Measurements from ENCODE around the gene ANKRD10. TPM values are rescaled to one million over a fixed set of nuclear protein-coding genes. Genes with fewer than 3 reads are reported as not detected.

Gene ANKRD10
- total RNA-seq, 1 experiment from 2014 or later, result 35.9 TPM

DNA sequence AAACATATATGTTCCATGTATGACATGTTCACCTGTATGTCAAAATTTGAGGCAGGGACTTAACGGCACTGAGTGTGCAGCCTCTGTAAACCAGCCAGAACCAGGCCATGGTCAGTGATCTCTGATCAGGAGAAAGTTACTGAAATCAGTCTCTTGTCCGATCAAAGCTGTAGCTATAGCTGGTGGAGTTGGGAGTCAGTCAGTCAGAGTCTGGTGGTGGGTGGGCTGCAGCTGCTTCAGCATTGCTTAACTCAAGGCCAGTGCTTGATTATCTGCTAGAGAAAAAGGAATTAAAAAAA, 78.3 kb downstream of the ANKRD10 start:
- no peak overlapping the region for H3K4me3 ChIP-seq
- H3K36me3 ChIP-seq, result no peaks in the 10 kb centered on the region
- DNase-seq, result no peak
- no peaks in the 10 kb centered on the region for H3K27me3 ChIP-seq
- no peaks in the 10 kb centered on the region for H3K9me3 ChIP-seq

DNA sequence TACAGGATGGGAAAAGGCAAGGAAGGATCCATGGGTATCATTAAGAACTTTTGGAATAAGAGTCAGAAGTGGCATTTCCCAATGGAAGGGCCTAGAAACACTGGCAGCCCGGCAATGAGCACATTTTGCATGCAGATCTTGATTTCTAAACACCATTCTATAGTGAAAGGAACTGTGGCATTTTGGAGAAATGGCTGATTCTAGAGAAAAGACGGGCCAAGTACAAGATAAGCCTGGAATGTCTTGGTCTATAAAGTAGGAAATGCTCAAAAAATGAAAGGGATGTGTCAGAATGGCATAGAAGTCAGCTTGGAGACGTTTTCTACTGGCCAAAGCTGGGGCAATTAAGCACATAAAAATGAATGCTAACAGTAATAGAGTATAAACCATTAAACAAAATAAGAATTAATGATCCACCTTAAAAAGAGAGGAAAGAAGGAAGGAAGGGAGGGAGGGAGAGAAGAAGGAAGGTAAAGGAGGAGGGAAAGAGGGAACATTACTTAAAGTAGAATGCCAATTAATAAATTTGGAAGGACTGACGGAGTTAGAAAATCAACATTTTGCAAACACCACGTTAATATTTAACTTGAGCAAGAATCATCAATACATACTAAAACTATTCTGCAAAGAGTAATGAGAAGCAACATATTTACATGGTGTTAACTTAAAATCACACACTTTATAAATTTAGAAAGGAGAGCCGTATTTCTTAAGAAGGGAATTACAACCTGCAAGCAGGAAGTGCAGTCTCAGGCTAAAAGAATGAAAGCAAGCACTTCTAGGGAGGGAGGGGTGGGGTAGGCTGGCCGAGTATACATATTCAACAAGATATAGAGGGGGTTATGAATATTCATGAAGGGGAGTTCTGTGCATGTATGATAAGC, 78.9 kb downstream of the ANKRD10 start:
- H3K4me3 ChIP-seq, result no peak overlapping the region
- no peaks in the 10 kb centered on the region for H3K9me3 ChIP-seq
- DNase-seq, result no peak
- H3K27me3 ChIP-seq, result no peaks in the 10 kb centered on the region
- no peaks in the 10 kb centered on the region for H3K36me3 ChIP-seq

DNA sequence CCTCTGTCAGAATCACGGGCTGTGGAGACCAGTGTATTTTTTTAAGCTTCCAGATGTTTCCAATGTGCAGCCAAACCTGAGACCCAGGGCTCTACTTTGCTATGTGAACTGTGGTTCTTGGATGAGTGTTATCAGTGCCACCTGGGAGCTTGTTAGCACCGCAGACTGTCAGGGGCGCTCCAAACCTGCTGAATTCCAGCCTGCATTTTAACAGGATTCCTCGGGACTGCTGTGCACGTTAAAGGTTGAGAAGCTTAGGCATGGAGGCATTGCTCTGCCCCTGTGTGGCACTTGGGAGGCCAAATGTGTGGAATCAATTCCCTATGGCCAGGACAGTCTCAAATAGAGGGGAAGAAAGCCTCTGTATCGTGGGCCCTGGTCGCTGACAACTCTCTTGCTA, 80.3 kb downstream of the ANKRD10 start:
- Histone ChIP-seq H3K27me3 (no peaks in the 10 kb centered on the region), H3K9me3 (no peaks in the 10 kb centered on the region), H3K4me3 (no peak overlapping the region), H3K36me3 (no peaks in the 10 kb centered on the region)
- no peak for DNase-seq

DNA sequence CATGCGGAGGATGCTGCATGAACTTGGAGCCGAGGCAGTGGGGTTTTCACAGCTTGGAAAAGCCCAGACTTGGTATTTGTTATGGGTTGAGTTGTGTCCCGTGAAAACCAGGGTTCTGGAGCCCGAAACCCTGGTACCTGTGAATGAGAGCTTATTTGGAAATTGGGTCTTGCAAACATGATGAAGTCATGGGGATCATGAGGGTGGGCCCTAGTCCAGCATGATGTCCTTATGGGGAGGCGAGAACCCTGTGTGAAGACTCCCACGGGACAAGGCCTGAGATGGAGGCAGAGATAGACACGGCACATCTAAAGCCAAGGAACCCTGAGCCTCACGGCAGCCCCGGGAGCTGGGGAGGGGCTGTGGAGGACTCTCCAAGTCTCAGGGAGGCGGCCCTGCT, 82.3 kb downstream of the ANKRD10 start:
- Histone ChIP-seq H3K36me3 (no peaks in the 10 kb centered on the region), H3K27me3 (no peaks in the 10 kb centered on the region)

DNA sequence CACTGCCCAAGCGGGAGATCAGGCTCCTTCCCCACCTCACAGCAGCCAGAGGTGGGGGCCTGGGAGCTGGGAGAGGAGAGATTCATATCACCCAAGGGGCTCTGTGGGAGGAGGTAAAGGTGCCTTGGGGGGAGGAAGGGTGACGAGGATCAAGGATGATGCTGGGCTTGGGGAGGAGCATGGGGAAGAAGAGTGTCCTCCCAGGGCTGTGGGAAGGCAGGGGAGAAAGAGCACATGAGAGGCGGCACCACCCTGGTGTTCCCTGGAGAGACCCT, 82.7 kb downstream of the ANKRD10 start:
- Histone ChIP-seq H3K27me3 (no peaks in the 10 kb centered on the region), H3K9me3 (peaks cover 5% of the 10 kb centered on the region; the same call in 1 of the 2 replicates)
- no peak for DNase-seq

More for the DNA sequence above, 82.3 kb downstream of the ANKRD10 start:
- Histone ChIP-seq H3K9me3 (peaks cover 5% of the 10 kb centered on the region; the same call in 1 of the 2 replicates), H3K4me3 (no peak overlapping the region)
- DNase-seq, result no peak

DNA sequence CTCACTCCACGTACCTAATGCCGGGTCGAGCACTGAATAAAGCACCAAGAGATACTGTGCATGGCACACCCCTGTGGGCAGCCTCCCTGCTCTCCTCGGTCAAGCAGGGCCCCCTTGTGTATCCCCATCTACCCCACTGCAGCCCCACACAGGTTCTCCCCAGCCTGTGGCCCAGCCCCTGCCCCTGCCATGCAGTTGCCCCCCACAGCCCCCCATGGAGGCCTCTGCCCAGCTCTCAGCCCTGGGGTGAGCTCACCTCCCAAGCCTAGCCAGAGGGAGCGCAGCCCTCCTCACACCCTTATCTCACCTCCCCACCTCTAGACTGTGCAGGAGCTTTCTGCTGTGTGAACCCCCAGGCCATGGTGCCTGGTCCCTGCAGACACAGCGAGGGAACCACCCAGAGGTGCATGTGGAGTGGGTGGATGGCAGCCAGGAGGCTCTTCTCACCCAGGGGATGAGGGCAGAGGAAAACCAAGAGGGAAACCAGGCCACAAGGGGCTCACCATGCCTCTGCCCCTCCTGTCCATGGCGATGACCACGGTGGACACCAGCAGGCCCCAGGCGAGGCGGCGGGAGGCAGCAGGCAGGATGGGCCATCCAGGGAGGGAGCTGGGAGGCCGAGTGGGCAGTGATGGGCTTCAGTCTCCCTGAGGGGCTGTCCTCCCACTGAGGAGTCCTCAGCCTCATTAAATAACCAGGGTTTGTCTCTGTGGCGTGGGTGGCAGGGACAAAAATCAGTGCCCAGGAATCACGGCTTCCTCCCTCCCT, 83.2 kb downstream of the ANKRD10 start:
- no peak overlapping the region for H3K4me3 ChIP-seq
- DNase-seq, result no peak

More for the DNA sequence above, 82.7 kb downstream of the ANKRD10 start:
- no peak overlapping the region for H3K4me3 ChIP-seq
- no peaks in the 10 kb centered on the region for H3K36me3 ChIP-seq

DNA sequence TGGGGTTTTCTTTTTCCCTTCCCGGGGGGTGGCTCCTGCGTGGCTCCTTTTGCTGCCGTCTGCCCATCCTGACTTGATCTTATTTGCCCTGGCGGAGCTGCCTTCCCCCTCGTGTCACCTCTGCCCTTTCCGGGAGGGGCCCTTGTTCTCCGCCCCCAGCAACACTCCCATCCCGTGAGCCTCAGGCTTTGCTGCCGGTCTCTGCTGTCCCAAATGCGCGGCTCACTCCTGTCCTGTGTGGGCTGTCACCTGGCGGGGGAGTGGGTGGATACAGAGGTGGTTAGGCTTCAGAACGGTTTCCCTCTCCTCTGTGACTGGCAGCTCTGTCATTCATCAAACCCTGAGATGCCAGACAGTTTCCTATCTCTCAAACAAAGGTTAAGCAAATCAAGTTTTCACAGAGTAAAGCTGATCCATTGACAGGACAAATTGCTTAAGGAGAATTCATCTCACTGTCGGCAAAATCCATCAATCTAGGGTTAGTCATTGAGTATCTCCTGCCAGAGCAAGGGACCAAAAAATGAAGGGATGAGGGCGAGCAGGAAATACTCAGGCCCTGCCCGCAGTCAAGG, 84.0 kb downstream of the ANKRD10 start:
- no peaks in the 10 kb centered on the region for H3K36me3 ChIP-seq
- H3K27me3 ChIP-seq, result no peaks in the 10 kb centered on the region
- no peak overlapping the region for H3K4me3 ChIP-seq
- H3K9me3 ChIP-seq, result peaks cover 5% of the 10 kb centered on the region; the same call in 1 of the 2 replicates
- no peak for DNase-seq

More for the DNA sequence above, 83.2 kb downstream of the ANKRD10 start:
- Histone ChIP-seq H3K27me3 (no peaks in the 10 kb centered on the region), H3K36me3 (no peaks in the 10 kb centered on the region), H3K9me3 (peaks cover 5% of the 10 kb centered on the region; the same call in 1 of the 2 replicates)

DNA sequence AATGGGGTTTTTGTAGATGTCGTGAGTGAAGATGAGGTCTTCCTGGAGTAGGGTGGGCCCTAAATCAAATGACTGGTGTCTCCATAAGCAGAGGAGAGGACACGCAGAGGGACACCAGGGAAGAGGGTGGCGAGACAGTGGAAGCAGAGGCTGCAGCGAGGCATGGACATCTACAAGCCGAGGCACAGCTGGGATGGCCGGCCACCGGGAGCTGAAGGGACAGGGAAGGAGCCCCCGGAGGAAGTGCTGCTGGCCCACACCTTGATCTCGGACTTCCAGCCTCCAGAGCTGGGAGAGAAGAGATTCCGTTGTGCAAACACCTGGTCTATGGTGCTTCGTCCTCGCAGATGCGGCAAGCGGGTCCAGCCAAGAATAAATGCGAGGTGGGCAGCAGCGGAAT, 84.5 kb downstream of the ANKRD10 start:
- Histone ChIP-seq H3K36me3 (no peaks in the 10 kb centered on the region), H3K9me3 (peaks cover 5% of the 10 kb centered on the region; the same call in 1 of the 2 replicates), H3K4me3 (no peak overlapping the region), H3K27me3 (no peaks in the 10 kb centered on the region)
- DNase-seq, result no peak

DNA sequence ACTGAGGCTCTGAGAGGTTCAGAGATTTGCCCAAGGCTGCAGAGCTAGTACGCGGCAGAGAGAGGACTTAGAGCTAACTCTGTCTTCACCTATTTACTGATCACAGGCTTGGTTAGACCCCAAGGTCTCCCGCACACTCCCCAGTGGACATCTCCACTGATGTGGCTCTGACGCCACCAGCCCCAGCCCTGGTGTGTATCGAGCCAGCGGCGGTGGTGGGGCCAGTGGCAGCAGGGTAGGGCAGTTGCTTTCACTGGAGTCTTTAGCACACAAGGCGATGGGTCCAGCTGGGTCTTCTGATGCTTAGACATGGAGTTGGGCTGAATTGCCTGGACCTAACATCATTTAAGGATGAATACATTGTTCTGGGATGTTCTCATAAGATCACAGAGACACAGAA, 85.4 kb downstream of the ANKRD10 start:
- no peak overlapping the region for H3K4me3 ChIP-seq
- peaks cover 5% of the 10 kb centered on the region; the same call in 1 of the 2 replicates for H3K9me3 ChIP-seq
- no peaks in the 10 kb centered on the region for H3K27me3 ChIP-seq
- no peaks in the 10 kb centered on the region for H3K36me3 ChIP-seq
- no peak for DNase-seq

DNA sequence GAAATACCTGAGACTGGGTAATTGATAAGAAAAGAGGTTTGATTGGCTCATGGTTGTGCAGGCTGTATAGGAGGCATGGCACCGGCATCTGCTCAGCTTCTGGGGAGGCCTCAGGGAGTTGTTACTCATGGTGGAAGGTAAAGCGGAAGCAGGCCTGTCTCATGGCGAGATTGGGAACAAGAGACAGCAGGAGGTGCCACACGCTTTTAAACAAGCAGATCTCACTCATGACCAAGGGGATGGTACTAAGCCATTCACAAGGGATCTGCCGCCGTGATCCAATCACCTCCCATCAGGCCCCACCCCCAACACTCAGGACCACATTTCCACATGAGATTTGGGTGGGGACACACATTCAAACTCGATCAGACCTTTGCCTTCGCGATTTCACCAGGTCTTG, 86.2 kb downstream of the ANKRD10 start:
- Histone ChIP-seq H3K4me3 (no peak overlapping the region), H3K36me3 (no peaks in the 10 kb centered on the region), H3K27me3 (no peaks in the 10 kb centered on the region), H3K9me3 (peaks cover 5% of the 10 kb centered on the region; the same call in 1 of the 2 replicates)
- no peak for DNase-seq

Other genes starting within 250 kb of the ANKRD10 start
- 147 and 177 TPM in 2 replicates for gene CARS2, start 209.0 kb downstream of the ANKRD10 start, total RNA-seq (2014; rRNA removed; shearing (Covaris generic); ENCODE audit: low replicate concordance)
- 5.2 and 14.7 TPM in 2 replicates for gene ING1, start 201.4 kb downstream of the ANKRD10 start, total RNA-seq (2014; rRNA removed; shearing (Covaris generic); ENCODE audit: low replicate concordance)
- 9.7 and 11.4 TPM in 2 replicates for gene ARHGEF7, start 200.2 kb upstream of the ANKRD10 start, total RNA-seq (2014; rRNA removed; shearing (Covaris generic); ENCODE audit: low replicate concordance)